GM19043 (cell line): ENCODE measurements around the gene RIBC2.

Experiments used
- ATAC-seq: cut with Tn5 transposase; IDR thresholded peaks from one replicate; pipeline ENCODE4 v1.9.1; 2021; ENCODE audit warnings: low read depth; ENCODE audit not compliant: unreplicated experiment

The RIBC2 gene

GRCh38 chr22:45469281-45470073 is 56.0 kb downstream of the RIBC2 start:
- ATAC-seq = no peak

DNA sequence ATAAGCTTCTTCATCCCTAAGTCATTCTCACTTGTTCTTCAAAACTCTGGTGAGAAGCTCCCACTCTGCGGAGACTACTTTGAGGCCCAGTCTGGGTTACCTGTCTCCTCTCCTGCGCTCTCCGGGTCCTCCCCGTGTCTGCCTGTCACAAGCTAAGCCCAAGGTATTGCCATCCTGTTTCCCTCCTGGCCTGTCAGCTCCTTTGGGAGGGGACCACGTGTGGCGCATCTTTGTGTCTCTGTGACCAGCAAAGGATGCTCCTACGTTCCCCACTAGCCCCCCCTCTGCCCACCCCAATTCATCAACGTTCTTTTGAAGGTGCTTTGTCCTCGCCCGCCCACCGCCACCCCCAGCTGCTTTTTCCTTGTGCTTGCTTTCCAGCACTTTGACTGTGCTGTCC is 57.4 kb downstream of the RIBC2 start:
- no peak for ATAC-seq

DNA sequence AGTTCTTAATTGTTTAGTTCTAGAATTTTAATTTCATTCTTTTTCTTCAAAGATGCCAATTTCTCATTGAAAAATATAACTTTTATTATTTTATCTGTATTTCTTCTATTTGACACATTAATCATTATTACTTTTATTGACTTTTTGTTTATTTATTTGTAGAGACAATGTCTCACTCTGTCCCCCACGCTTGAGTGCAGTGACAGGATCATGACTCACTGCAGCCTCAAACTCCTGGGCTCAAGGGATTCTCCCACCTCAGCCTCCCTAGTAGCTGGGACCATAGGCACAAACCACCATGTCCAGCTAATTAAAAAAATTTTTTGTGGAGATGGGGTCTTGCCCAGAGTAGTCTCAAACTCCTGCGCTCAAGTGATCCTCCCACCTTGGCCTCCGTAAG is 58.9 kb downstream of the RIBC2 start:
- no peak for ATAC-seq

- ATAC-seq = no peak
These were observed 60.2 kb downstream of the RIBC2 start for GRCh38 chr22:45473626-45474237.

GRCh38 chr22:45475063-45475747 is 61.7 kb downstream of the RIBC2 start:
- ATAC-seq = no peak

DNA sequence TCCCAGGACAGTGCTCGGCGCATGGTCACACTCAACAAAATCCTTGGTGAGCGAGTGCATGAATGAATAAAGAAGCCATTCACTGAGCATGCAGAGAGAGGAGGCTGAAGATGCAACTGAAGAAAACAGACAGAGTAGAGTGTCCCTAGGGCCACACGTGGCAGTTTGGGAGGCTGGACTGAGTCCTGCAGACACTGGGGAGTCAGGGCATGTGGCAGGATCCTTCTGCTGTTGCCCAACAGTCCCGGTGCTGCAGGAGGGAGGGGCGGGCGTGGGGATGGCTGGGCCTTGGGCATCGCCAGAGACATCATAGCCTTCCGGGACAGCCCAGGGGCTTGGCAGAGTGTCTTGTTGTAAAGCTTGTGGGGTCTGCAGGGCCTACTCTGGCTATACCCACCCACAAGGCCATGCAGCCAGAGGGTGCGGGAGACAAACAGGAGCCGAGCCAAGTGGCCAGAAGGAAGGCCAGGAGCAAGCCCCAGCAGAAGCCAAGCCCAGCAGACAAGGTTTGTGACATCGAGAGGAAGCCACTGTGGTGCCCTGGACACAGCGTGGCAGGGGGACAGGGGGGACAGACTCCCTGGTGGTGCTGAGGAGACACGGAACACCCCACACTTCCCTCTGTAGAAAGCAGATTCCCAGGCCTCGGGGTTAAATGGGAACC is 62.5 kb downstream of the RIBC2 start:
- no peak for ATAC-seq

DNA sequence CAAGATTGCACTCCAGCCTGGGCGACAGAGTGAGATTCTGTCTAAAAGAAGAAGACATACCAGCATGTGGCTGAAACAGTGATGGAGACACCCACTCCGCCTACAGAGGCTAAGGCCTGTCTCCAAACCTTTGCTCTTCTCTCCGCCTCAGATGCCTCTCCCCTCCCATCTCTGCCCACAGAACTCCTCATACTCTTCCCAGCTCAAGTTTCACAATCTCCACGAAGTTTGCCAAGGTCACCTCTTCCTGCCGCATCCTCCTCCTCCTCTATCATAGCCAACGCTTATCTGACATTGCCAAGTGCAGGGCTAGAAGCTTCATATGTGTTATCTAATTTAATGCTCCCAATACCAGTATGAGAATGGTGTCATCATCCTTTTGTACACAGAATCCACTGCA is 63.3 kb downstream of the RIBC2 start:
- no peak for ATAC-seq

DNA sequence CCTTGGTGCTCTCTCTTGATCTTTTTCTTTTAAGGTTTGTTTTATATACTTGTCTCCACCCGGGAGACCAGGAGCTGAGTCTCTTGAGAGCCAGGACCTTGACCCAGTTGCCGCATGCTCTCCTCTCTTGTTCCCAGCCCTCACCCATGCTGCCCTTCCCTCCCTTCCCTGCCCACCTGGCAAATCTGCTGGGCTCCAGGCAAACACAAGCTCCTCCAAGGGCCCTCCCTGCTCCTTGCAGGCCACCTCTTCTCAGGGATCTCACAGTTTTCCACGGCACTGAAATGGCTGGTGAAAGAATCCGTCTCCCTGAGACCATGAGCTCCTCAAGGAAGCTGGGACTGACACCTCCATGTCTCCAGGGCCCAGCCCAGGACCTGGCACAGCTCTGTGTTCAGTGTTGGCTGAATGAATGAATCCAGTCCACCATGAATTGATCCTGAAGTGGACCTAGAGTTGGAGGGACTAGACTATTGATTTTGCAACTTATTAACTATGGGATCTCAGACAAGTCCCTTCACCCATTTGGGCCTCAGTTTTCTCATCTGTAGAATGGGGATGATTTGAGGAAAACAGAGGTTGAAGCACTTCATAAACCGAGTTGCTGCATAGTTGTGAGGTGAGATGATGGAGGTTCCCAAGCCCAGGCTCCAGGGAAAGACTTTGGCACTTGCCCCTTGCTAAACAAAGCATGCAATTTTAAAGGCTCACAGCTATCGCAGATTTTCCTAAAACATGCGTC is 64.0 kb downstream of the RIBC2 start:
- ATAC-seq = no peak

GRCh38 chr22:45478108-45478771 is 64.7 kb downstream of the RIBC2 start:
- no peak for ATAC-seq

DNA sequence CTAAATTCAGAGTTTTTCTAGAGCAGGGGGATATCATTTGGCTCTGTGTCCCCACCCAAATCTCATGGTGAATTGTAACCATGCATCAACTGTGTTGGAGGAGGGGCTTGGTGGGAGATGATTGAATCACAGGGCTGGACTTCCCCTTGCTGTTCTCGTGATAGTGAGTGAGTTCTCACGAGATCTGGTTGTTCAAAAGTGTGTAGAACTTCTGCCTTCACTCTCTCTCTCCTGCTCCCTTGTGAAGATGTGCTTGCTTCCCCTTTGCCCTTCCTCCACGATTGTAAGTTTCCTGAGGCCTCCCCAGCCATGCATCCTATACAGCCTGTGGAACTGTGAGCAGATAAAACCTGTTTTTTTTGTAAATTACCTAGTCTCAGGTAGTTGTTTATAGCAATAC is 67.2 kb downstream of the RIBC2 start:
- no peak for ATAC-seq

- ATAC-seq = no peak
These were observed 68.2 kb downstream of the RIBC2 start for GRCh38 chr22:45481661-45482060.
